GM21576 (cell line): ENCODE results near the gene TSNAXIP1.
"Not testable (repeated sequence)": the region's sequence is repeated elsewhere in the genome, so short reads cannot be mapped to it uniquely, and the experiment has no call there.

Source experiments
- ATAC-seq: cut with Tn5 transposase; IDR thresholded peaks from one replicate; pipeline ENCODE4 v1.9.1; 2021; ENCODE audit warnings: mild to moderate bottlenecking, moderate library complexity; ENCODE audit not compliant: unreplicated experiment

Gene TSNAXIP1

GRCh38 chr16:67833415-67834241 is 26.9 kb downstream of the TSNAXIP1 start:
- peak; percentile 97 for ATAC-seq

- ATAC-seq: no peak
Measured at GRCh38 chr16:67834242-67834614, 27.5 kb downstream of the TSNAXIP1 start.

GRCh38 chr16:67837190-67837589 is 30.5 kb downstream of the TSNAXIP1 start:
- ATAC-seq: not testable (repeated sequence)

- ATAC-seq: no peak
Measured at GRCh38 chr16:67837811-67838210, 31.1 kb downstream of the TSNAXIP1 start.

- ATAC-seq: no peak
Measured at GRCh38 chr16:67841198-67841815, 34.6 kb downstream of the TSNAXIP1 start.

- ATAC-seq: peak; percentile 40
Measured at GRCh38 chr16:67841816-67842508, 35.3 kb downstream of the TSNAXIP1 start, which contains the start of gene THAP11. TSS of gene THAP11 (plus strand) at chr16:67842320. CDS start at chr16:67842555, 235 bp downstream.

- peak; percentile 10 for ATAC-seq
Measured at GRCh38 chr16:67842509-67843342, 36.0 kb downstream of the TSNAXIP1 start.

GRCh38 chr16:67843343-67843765 is 36.7 kb downstream of the TSNAXIP1 start:
- no peak for ATAC-seq

GRCh38 chr16:67844497-67844896 is 37.8 kb downstream of the TSNAXIP1 start:
- ATAC-seq: no peak

GRCh38 chr16:67845291-67846062 is 38.8 kb downstream of the TSNAXIP1 start:
- ATAC-seq: no peak

- no peak for ATAC-seq
Measured at GRCh38 chr16:67846063-67846319, 39.3 kb downstream of the TSNAXIP1 start.

GRCh38 chr16:67846320-67847063 is 39.8 kb downstream of the TSNAXIP1 start, which contains the start of gene NUTF2:
TSS of gene NUTF2 (plus strand) at chr16:67846933. CDS start at chr16:67865131, 18,198 bp downstream.
- peak; percentile 52 for ATAC-seq

- ATAC-seq: peak; percentile 29
Measured at GRCh38 chr16:67847064-67847861, 40.6 kb downstream of the TSNAXIP1 start, which contains the start of gene CENPT. TSS of gene CENPT (minus strand) at chr16:67847693. CDS start at chr16:67833859, 13,834 bp downstream.

GRCh38 chr16:67848118-67848517 is 41.4 kb downstream of the TSNAXIP1 start:
- ATAC-seq: no peak

- no peak for ATAC-seq
Measured at GRCh38 chr16:67853670-67854069, 47.0 kb downstream of the TSNAXIP1 start.

GRCh38 chr16:67855789-67856188 is 49.1 kb downstream of the TSNAXIP1 start:
- ATAC-seq: no peak

GRCh38 chr16:67856927-67857546 is 50.3 kb downstream of the TSNAXIP1 start:
- no peak for ATAC-seq
